ENCODE data around the gene ANKRD35.

DNA sequence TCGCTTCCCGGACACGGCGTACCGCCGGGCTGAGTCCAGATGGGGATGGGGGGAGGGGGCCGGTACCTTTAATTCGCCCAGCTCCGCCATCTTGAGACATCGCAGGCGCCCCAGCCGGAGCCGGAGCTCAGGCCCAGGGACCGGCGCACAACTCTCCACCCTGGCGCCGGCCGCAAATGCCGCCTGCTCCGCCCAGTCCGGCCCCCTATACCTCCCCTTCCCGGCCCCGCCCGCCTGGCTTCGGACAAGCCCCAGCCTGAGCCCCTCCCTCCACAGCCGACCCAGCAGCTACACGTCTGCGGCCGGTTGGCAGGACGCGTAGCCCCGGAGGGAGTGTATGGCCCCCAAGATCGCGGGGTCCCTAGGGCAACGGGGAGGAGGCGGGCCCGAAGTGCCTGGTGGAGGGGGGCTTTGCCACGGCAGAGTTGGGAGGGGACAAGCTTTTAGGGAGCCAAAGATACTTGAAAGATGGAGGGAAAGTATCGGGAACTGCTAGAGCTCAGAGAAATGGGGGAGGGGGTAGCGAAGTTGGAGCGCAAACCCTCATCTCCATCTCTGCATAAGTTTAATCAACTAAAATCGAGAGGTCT, 26.7 kb downstream of the ANKRD35 start, which contains the start of gene PIAS3:
- TF ChIP-seq SUZ12 (IDR thresholded peaks at IDR 0.05; ENCODE audit: extremely low read depth, insufficient read depth, insufficient read length) (no peak), YY1 (IDR thresholded peaks at IDR 0.05; ENCODE audit: insufficient read depth, insufficient read length) (peak; percentile 78), ZNF274 (IDR thresholded peaks at IDR 0.05; ENCODE audit: low read depth, low read length) (no peak)
